NCI-H524 treated with DMSO at 0.1 percent for 48 hours (cell line): ENCODE measurements around the gene GALNT18.

Source experiments
- DNase-seq: peaks from one replicate; lab custom pipeline; 2025; lab: John Stamatoyannopoulos, UW

Gene GALNT18

GRCh38 chr11:11430431-11430830 is 191.4 kb downstream of the GALNT18 start:
- no peak for DNase-seq

GRCh38 chr11:11428714-11429113 is 193.1 kb downstream of the GALNT18 start:
- DNase-seq = no peak

GRCh38 chr11:11427542-11427941 is 194.3 kb downstream of the GALNT18 start:
- no peak for DNase-seq

GRCh38 chr11:11427140-11427539 is 194.7 kb downstream of the GALNT18 start:
- DNase-seq = no peak

GRCh38 chr11:11426226-11426952 is 195.4 kb downstream of the GALNT18 start:
- no peak for DNase-seq

- DNase-seq = no peak
Measured at GRCh38 chr11:11425806-11426205, 196.0 kb downstream of the GALNT18 start.

GRCh38 chr11:11424688-11425087 is 197.1 kb downstream of the GALNT18 start:
- DNase-seq = no peak

GRCh38 chr11:11422411-11423128 is 199.2 kb downstream of the GALNT18 start:
- DNase-seq = no peak

GRCh38 chr11:11421509-11421908 is 200.3 kb downstream of the GALNT18 start:
- no peak for DNase-seq

- DNase-seq = no peak
Measured at GRCh38 chr11:11420899-11421285, 200.9 kb downstream of the GALNT18 start.

GRCh38 chr11:11420191-11420898 is 201.5 kb downstream of the GALNT18 start:
- peak; percentile 24 for DNase-seq

GRCh38 chr11:11419747-11420146 is 202.1 kb downstream of the GALNT18 start:
- DNase-seq = peak; percentile 6

- DNase-seq = no peak
Measured at GRCh38 chr11:11416917-11417316, 204.9 kb downstream of the GALNT18 start.

- DNase-seq = no peak
Measured at GRCh38 chr11:11416502-11416901, 205.3 kb downstream of the GALNT18 start.

GRCh38 chr11:11415901-11416300 is 205.9 kb downstream of the GALNT18 start:
- DNase-seq = no peak

- DNase-seq = no peak
Measured at GRCh38 chr11:11414996-11415395, 206.8 kb downstream of the GALNT18 start.

- no peak for DNase-seq
Measured at GRCh38 chr11:11413776-11414175, 208.0 kb downstream of the GALNT18 start.

- DNase-seq = no peak
Measured at GRCh38 chr11:11411401-11411985, 210.3 kb downstream of the GALNT18 start.

- peak; percentile 95 for DNase-seq
Measured at GRCh38 chr11:11409901-11410300, 211.9 kb downstream of the GALNT18 start.

GRCh38 chr11:11409224-11409623 is 212.6 kb downstream of the GALNT18 start:
- no peak for DNase-seq

- DNase-seq = no peak
Measured at GRCh38 chr11:11408436-11409221, 213.2 kb downstream of the GALNT18 start.

GRCh38 chr11:11407763-11408084 is 214.1 kb downstream of the GALNT18 start:
- DNase-seq = no peak
